RWPE1 (cell line): ENCODE measurements around the gene TESK2.
"Not testable (repeated sequence)": the region's sequence is repeated elsewhere in the genome, so short reads cannot be mapped to it uniquely, and the experiment has no call there.

Experiments used
- CTCF ChIA-PET: fragments of 350-600 bp; sonication (Branson Sonifier 250); formaldehyde crosslinking; extraction: SDS; loops from one replicate; lab custom pipeline; 2021; lab: Yijun Ruan, JAX
- POLR2A ChIA-PET: fragments of 400-600 bp; formaldehyde crosslinking; extraction: SDS; loops from one replicate; lab custom pipeline; 2020; ENCODE audit warnings: antibody characterized with exemption; ENCODE audit not compliant: low non-redundant PET; lab: Yijun Ruan, JAX
- DNase-seq: peaks from one replicate; pipeline ENCODE4 v3.0.0; 2012; ENCODE audit warnings: low spot score
- H3K27ac ChIP-seq: fragments of 450-650 bp; 2 replicates; pipeline ENCODE4 v1.5.1; 2017
- TF ChIP-seq, protein P1 (sequence below): fragments of 450-650 bp; conservative IDR thresholded peaks from 2 replicates; pipeline ENCODE4 v1.5.1; 2017; ENCODE audit warnings: low read depth, mild to moderate bottlenecking

TESK2 gene

DNA sequence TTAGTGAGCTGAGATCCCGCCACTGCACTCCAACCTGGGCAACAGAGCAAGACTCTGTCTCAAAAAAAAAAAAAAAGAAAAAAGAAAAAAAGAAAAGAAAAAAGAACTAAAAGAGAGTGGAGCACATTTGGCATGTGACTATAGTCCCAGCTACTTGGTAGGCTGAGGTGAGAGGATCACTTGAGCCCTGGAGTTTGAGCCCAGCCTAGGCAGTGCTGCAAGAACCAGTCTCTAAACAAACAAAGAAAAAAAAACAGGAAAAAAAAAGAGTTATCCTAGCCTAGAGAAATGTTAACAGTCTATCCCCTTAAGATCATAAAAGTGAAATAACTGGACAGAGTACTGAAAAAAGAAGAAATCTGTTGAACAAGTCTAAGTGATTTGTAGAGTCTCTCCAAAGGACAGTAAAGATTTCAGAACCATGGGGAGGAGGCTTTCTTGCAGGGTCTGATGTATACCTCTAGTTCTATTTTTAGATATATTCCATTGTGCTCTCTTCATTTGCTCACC is 35.2 kb upstream of the TESK2 start:
- POLR2A ChIA-PET: no interaction called here
- no peak for DNase-seq
- CTCF ChIA-PET: interaction anchor here (0.7 kb wide), 1 partner anchor 78 kb away, joined by 4 read pairs; no protein-coding TSS in a partner anchor
- H3K27ac ChIP-seq: no peak overlapping the region
- TF ChIP-seq, protein P1, sequence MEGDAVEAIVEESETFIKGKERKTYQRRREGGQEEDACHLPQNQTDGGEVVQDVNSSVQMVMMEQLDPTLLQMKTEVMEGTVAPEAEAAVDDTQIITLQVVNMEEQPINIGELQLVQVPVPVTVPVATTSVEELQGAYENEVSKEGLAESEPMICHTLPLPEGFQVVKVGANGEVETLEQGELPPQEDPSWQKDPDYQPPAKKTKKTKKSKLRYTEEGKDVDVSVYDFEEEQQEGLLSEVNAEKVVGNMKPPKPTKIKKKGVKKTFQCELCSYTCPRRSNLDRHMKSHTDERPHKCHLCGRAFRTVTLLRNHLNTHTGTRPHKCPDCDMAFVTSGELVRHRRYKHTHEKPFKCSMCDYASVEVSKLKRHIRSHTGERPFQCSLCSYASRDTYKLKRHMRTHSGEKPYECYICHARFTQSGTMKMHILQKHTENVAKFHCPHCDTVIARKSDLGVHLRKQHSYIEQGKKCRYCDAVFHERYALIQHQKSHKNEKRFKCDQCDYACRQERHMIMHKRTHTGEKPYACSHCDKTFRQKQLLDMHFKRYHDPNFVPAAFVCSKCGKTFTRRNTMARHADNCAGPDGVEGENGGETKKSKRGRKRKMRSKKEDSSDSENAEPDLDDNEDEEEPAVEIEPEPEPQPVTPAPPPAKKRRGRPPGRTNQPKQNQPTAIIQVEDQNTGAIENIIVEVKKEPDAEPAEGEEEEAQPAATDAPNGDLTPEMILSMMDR: no peak

DNA sequence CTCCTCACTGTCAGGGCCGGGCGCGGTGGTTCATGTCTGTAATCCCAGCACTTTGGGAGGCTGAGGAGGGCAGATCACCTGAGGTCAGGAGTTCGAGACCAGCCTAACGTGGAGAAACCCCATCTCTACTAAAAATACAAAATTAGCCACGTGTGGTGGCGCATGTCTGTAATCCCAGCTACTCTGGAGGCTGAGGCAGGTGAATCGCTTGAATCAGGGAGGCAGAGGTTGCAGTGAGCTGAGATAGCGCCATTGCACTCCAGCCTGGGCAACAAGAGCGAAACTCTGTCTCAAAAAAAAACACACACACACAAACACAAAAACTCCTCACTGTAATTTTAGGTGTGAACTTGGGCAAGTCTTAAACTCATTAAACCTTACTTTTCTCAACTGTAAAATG is 33.0 kb upstream of the TESK2 start:
- DNase-seq, POLR2A ChIA-PET, CTCF ChIA-PET, H3K27ac ChIP-seq: not testable (repeated sequence)

DNA sequence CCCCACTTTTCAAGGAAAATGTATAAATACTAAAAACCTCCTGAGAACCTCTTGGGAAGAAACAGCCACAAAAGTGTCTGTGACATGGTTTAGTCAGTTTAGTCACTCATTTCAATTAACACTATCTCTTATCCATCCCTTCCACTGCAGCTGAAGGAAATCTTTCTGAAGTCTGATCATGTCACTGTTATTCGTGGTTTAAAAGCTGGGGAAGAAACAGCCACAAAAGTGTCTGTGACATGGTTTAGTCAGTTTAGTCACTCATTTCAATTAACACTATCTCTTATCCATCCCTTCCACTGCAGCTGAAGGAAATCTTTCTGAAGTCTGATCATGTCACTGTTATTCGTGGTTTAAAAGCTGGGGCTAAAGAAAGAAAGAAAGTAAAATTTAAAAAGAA is 32.6 kb upstream of the TESK2 start:
- POLR2A ChIA-PET, H3K27ac ChIP-seq, CTCF ChIA-PET, DNase-seq: not testable (repeated sequence)

DNA sequence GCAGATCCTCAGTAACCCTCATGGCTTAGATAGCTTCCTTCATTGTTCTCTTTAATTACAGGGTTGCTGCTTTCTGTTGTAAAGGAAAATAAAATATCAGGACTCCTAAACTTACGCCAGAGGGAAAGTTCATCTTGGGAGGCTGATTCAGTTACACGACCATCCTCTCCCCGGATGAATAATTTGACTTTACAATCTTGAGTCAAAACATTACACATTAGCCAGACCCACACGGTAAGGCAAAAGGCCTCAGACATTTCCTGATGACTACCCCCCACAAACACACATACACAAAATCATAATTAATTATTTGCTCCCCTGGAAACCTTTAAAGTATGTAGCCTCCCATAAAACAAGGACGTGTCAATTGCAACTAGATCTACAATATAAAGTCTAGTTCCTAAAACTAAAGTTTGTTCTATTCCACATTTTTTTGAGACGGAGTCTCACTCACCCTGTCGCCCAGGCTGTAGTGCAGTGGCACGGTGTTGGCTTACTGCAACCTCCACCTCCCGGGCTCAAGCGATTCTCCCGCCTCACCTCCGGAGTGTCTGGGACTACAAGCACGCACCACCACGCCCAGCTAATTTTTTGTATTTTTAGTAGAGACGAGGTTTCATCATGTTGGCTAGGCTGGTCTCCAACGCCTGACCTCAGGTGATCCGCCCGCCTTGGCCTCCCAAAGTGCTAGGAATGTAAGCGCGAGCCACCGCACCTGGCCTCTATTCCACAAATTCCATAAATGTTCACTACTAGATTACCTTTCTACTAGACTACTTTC is 31.6 kb upstream of the TESK2 start:
- no peak for DNase-seq
- ChIA-PET CTCF (interaction anchor here (0.5 kb wide), 1 partner anchor 219 kb away, joined by 7 read pairs; no protein-coding TSS in a partner anchor), POLR2A (interaction anchor here (0.6 to 1.4 kb wide), 7 partner anchors 10 to 182 kb away, joined by 3 to 17 read pairs (median 5); partner anchors contain the start of genes AKR1A1, MUTYH and TOE1)
- TF ChIP-seq, protein P1: no peak
- peak overlapping the region; percentile 87 for H3K27ac ChIP-seq

DNA sequence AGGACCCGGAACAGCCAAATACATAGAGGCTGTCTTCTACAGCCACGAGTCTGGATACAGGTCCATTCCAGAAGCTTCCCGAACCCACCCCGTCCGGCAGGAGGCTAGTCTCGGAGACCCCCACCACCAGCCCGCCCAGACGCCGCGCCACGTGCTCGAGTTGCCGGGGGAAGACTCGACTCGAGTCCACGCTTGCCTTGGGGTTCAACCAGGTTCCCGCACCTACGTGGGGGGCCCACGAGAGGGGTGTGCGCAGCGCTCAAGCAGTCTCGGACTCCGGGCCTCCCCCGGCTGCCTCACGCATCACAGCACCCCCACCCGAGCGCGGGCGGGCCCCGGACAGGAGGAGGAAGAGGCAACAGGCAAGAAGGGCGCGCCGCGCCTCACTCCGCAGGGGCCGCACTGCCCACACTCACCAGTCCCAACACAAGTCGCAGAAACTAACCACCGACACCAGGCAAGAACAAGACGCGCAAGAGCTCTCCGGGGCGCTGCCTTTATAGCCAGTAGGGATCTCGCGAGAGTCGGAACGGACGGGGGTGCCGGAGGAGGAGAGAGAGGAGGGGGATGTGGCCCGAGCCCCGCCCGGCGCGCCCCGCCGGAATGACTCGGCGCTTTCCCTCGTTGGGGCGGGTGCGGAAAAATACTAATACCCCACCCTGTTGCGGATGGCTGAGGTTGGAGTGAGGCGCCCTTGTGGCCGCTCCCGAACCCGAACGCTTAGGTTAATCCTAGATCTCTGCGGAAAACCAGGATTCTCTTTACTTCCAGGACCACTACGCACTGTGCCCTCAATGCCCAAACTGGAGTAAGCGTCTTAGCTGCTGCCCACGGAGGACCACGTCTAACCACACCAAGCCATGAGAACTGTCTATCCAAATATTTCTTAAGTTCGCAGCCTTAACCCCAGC is 30.7 kb upstream of the TESK2 start, which contains the start of gene PRDX1:
Gene PRDX1, minus strand, starts transcription at position 472 of the 911 bp plus-strand sequence. CDS start 2,841 bp downstream, outside the sequence.
- TF ChIP-seq, protein P1: no peak
- peak within 1 kb of the TSS; percentile 87 for H3K27ac ChIP-seq

DNA sequence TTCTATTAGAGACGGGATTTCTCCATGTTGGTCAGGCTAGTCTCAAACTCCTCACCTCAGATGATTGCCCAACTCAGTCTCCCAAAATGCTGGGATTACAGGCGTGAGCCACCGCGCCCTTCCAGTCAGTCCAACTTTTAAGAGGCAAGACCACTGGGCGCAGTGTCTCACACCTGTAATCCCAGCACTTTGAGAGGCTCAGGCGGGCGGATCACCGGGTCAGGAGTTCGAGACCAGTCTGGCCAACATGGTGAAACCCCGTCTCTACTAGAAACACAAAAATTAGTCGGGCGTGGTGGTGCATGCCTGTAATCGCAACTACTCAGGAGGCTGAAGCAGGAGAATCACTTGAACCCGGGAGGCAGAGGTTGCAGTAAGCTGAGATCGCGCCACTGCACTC is 28.8 kb upstream of the TESK2 start:
- DNase-seq, CTCF ChIA-PET: not testable (repeated sequence)
- POLR2A ChIA-PET: interaction anchor here (1.1 kb wide), 1 partner anchor 8 kb away, joined by 16 read pairs; no protein-coding TSS in a partner anchor
- H3K27ac ChIP-seq: peak overlapping the region; percentile 63

More for the DNA sequence above, 30.7 kb upstream of the TESK2 start, which contains the start of gene PRDX1:
- ChIA-PET POLR2A (interaction anchor here (0.5 to 1.4 kb wide), 10 partner anchors 8 to 181 kb away, joined by 3 to 17 read pairs (median 4); partner anchors contain the start of genes AKR1A1, MUTYH, TESK2 and TOE1), CTCF (interaction anchor here (0.5 to 0.6 kb wide), 2 partner anchors 48 to 219 kb away, joined by 3 to 7 read pairs; no protein-coding TSS in a partner anchor)
- DNase-seq: peak; percentile 98

DNA sequence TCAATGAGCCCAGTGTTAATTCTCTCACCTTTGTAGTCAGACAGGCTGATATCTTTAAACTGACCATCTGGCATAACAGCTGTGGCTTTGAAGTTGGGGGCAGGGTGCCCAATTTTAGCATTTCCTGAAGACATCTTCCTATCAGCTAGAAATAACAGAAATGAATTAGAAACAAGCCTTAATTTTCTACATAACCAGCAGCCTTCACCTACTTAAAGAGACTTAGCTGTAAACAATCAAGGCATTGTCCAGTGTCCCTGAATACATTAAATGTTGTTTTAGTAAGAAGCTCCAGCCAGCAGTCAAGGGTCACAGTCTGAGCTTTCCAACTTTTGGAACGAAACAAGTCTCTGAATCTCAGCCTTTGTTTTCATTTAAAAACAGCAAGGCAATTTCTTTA is 27.9 kb upstream of the TESK2 start:
- POLR2A ChIA-PET: interaction anchor here (0.6 kb wide), 1 partner anchor 40 kb away, joined by 3 read pairs; no protein-coding TSS in a partner anchor
- no peak overlapping the region for H3K27ac ChIP-seq
- DNase-seq: no peak
- CTCF ChIA-PET: no interaction called here
- TF ChIP-seq, protein P1: no peak

DNA sequence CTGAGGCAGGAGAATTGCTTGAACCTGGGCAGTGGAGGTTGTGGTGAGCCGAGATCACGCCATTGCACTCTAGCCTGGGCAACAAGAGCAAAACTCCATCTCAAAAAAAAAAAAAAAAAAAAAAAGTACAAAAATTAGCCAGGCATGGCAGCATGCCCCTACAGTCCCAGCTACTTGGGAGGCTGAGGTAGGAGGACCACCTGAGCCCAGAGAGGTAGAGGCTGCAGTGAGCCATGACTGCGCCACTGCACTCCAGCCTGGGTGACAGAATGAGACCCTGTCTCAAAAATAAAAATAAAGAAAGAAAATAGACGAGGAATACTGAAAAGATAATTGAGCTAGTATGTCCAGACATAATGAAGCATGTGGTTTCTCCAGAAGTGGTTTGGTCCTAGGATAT is 27.4 kb upstream of the TESK2 start:
- not testable (repeated sequence) for DNase-seq
- H3K27ac ChIP-seq: peak overlapping the region; percentile 30
- CTCF ChIA-PET: interaction anchor here (1.9 kb wide), 1 partner anchor 51 kb away, joined by 5 read pairs; no protein-coding TSS in a partner anchor
- POLR2A ChIA-PET: interaction anchor here (0.6 kb wide), 1 partner anchor 41 kb away, joined by 3 read pairs; no protein-coding TSS in a partner anchor
